Tibial nerve (tissue), 4 donors: ENCODE results near the gene RPL22L1. TPM values are rescaled to one million over a fixed set of nuclear protein-coding genes. Genes with fewer than 3 reads are reported as not detected.

Experiments
- DNase-seq, 2 donors: peaks; one replicate each; pipeline ENCODE4 v3.0.0-alpha.2; 2019; ENCODE audit warnings: low spot score in 2 of 2
- H3K27ac ChIP-seq, 4 donors: fragments of 200-600 bp; sonication (generic) in 3 of 4; one replicate each; pipeline ENCODE4 v1.5.1; 2017 to 2019; ENCODE audit warnings: mild to moderate bottlenecking in 1 of 4
- H3K27me3 ChIP-seq, 2 donors: fragments of 200-600 bp; sonication (generic) in 1 of 2; one replicate each; pipeline versions ENCODE4 v1.5.1 to v1.6.0; 2017 to 2019
- H3K36me3 ChIP-seq, 3 donors: fragments of 200-600 bp; sonication (generic); one replicate each; pipeline ENCODE4 v1.5.1; 2018 to 2019
- H3K4me1 ChIP-seq, 4 donors: fragments of 200-600 bp; sonication (generic) in 3 of 4; one replicate each; pipeline ENCODE4 v1.5.1; 2017 to 2019
- H3K4me3 ChIP-seq, 4 donors: fragments of 200-600 bp; sonication (generic) in 3 of 4; one replicate each; pipeline ENCODE4 v1.5.1; 2017 to 2019; ENCODE audit warnings: mild to moderate bottlenecking in 1 of 4, moderate library complexity in 1 of 4
- H3K9me3 ChIP-seq, 4 donors: fragments of 200-600 bp; sonication (generic) in 3 of 4; one replicate each; pipeline ENCODE4 v1.5.1; 2017 to 2019
- CTCF ChIP-seq, 5 experiments: fragments of 200-600 bp in 3 of 5; fragments of 450-650 bp in 2 of 5; sonication (generic) in 3 of 5; IDR thresholded peaks; one replicate each; pipeline ENCODE4 v1.5.1; 2016 to 2019; ENCODE audit warnings: antibody characterized with exemption in 5 of 5, mild to moderate bottlenecking in 3 of 5, moderate library complexity in 2 of 5
- EP300 ChIP-seq, 2 donors: sonication (generic); formaldehyde crosslinking; IDR thresholded peaks; one replicate each; pipeline ENCODE4 v1.6.1; 2017; ENCODE audit warnings: antibody characterized with exemption in 2 of 2, mild to moderate bottlenecking in 1 of 2
- POLR2A ChIP-seq, 2 donors: fragments of 450-650 bp; IDR thresholded peaks; one replicate each; pipeline ENCODE4 v1.6.1; 2017; ENCODE audit warnings: antibody characterized with exemption in 2 of 2, mild to moderate bottlenecking in 2 of 2, moderate library complexity in 2 of 2
- WGBS, 2 donors: methylation state at CpG; one replicate each; pipeline ENCODE4 v1.1.5; 2018; 5-methylcytosine and 5-hydroxymethylcytosine counted together
- total RNA-seq, 4 donors: library from RNA; depleted of rRNA; stranded (reverse); fragments of >200 nt; gene quantifications; one replicate each; pipeline ENCODE4 v1.1.0, GENCODE V29; 2016

Gene RPL22L1
- total RNA-seq, 4 donors from 2014 or later: 59.0 to 96.6 (median 88.2) TPM

DNA sequence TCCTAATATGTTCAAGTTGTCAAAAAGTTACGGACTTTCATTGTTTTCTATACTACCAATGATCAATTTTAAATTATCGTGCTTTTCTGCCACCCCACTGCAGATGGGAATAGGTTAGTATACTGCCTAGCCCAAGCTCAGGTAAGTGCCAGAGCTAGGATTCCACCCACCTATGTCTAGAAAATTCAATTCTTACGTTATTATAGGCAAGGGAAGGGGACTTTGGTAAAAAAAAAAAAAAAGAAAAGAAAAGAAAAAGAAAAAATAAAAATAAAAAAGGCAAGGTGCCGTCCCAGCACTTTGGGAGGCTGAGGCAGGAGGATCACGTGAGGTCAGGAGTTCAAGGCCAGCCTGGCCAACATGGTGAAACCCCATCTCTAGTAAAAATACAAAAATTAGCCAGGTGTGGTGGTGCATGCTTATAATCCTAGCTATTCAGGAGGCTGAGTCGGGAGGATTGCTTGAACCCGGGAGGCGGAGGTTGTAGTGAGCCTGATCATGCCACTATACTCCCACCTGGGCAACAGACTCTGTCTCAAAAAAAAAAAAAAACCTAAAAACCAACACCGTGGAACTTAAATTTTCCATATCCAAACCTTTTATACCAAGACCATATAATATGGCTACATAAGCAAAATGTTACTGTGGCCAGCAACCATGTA lies 1.3 kb downstream of the RPL22L1 start:
- H3K36me3 ChIP-seq: peaks cover 0 to 28% (median 12%) of the 10 kb centered on the region in 3 donors
- no peak for DNase-seq
- no peaks in the 10 kb centered on the region for H3K9me3 ChIP-seq
- H3K27me3 ChIP-seq: no peaks in the 10 kb centered on the region
- peak overlapping the region; percentile 63 to 74 (median 68) for H3K4me3 ChIP-seq
- peaks cover 0 to 28% (median 25%) of the 10 kb centered on the region in 4 donors for H3K4me1 ChIP-seq
- no peak for TF ChIP-seq EP300 (IDR thresholded peaks at IDR 0.05)
- no peak for TF ChIP-seq CTCF (IDR thresholded peaks at IDR 0.05)
- no peak for TF ChIP-seq POLR2A (IDR thresholded peaks at IDR 0.05)
- WGBS, 2 donors: 85 to 87% methylated on average over 9 of the region's 9 CpGs
- peak overlapping the region; percentile 75 to 93 (median 84) for H3K27ac ChIP-seq

GRCh38 chr3:170867143-170867937 lies 2.7 kb downstream of the RPL22L1 start:
- no peak for DNase-seq
- H3K27ac ChIP-seq: no peak overlapping the region
- no peaks in the 10 kb centered on the region for H3K9me3 ChIP-seq
- H3K27me3 ChIP-seq: no peaks in the 10 kb centered on the region
- H3K36me3 ChIP-seq: peaks cover 0 to 28% (median 12%) of the 10 kb centered on the region in 3 donors
- no peak overlapping the region for H3K4me3 ChIP-seq
- no peak for TF ChIP-seq CTCF (IDR thresholded peaks at IDR 0.05)
- TF ChIP-seq EP300 (IDR thresholded peaks at IDR 0.05): no peak
- no peak for TF ChIP-seq POLR2A (IDR thresholded peaks at IDR 0.05)
- 37 to 41% methylated on average over 1 of the region's 1 CpG for WGBS, 2 donors
- peaks cover 0 to 28% (median 25%) of the 10 kb centered on the region in 4 donors for H3K4me1 ChIP-seq

GRCh38 chr3:170866499-170866898 lies 3.5 kb downstream of the RPL22L1 start:
- no peak for TF ChIP-seq CTCF (IDR thresholded peaks at IDR 0.05)
- no peak for TF ChIP-seq POLR2A (IDR thresholded peaks at IDR 0.05)
- no peak for TF ChIP-seq EP300 (IDR thresholded peaks at IDR 0.05)
- WGBS, 2 donors: 91 to 92% methylated on average over 3 of the region's 3 CpGs
- Histone ChIP-seq H3K36me3 (peaks cover 0 to 28% (median 12%) of the 10 kb centered on the region in 3 donors), H3K9me3 (no peaks in the 10 kb centered on the region), H3K4me3 (no peak overlapping the region), H3K27ac (no peak overlapping the region), H3K27me3 (no peaks in the 10 kb centered on the region), H3K4me1 (peaks cover 0 to 28% (median 25%) of the 10 kb centered on the region in 4 donors)
- no peak for DNase-seq

GRCh38 chr3:170865209-170866094 lies 4.5 kb downstream of the RPL22L1 start:
- H3K27ac ChIP-seq: no peak overlapping the region
- H3K27me3 ChIP-seq: no peaks in the 10 kb centered on the region
- H3K4me3 ChIP-seq: no peak overlapping the region
- 89 to 90% methylated on average over 10 of the region's 10 CpGs for WGBS, 2 donors
- H3K4me1 ChIP-seq: peaks cover 0 to 24% (median 23%) of the 10 kb centered on the region in 4 donors
- H3K36me3 ChIP-seq: peaks cover 0 to 28% (median 12%) of the 10 kb centered on the region in 3 donors
- no peak for DNase-seq
- TF ChIP-seq POLR2A (IDR thresholded peaks at IDR 0.05): no peak
- no peaks in the 10 kb centered on the region for H3K9me3 ChIP-seq

DNA sequence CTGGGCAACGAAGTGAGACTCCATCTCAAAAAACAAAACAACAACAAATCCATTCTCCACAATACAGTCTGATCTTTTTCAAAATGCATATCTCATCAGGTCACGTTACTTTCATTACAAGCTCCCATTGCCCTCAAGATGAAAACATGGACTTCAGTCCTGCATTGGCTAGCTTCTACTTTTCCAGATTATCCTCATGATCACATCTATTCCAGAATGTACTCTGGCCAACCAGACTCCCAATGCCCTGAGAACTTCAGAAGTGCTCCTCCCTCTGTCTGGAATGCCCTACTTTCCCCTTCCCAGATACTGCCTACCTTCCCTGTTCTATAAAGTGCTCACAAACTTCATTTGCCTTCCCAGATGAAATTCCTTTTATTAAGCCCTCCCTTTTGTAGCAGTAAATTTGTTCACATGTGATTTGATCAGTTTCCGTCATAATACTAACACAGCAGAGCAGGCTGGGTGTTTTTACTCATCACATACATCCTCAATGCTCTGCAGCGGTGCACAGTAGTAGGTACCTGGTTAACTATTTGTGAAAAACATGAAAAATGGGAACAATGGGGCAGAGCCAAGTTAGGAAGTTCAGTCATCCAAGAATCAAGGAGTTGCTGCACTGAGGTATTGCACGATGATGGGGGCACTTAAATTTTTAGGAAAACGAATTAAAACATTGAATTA lies 5.3 kb downstream of the RPL22L1 start:
- TF ChIP-seq CTCF (IDR thresholded peaks at IDR 0.05) (no peak), EP300 (IDR thresholded peaks at IDR 0.05) (no peak), POLR2A (IDR thresholded peaks at IDR 0.05) (no peak)
- Histone ChIP-seq H3K36me3 (peaks cover 0 to 28% (median 12%) of the 10 kb centered on the region in 3 donors), H3K27ac (no peak overlapping the region), H3K9me3 (no peaks in the 10 kb centered on the region), H3K4me1 (peaks cover 0 to 24% (median 23%) of the 10 kb centered on the region in 4 donors), H3K4me3 (no peak overlapping the region), H3K27me3 (no peaks in the 10 kb centered on the region)
- no peak for DNase-seq
- 81 to 86% methylated on average over 6 of the region's 6 CpGs for WGBS, 2 donors
